HG02970 (cell line): ENCODE measurements around the gene PRR9.
A peak's percentile ranks its signal among the peaks of the same experiment; 100 is the strongest.
"Not testable (repeated sequence)": the region's sequence is repeated elsewhere in the genome, so short reads cannot be mapped to it uniquely, and the experiment has no call there.

Source experiments
- ATAC-seq: cut with Tn5 transposase; IDR thresholded peaks from one replicate; pipeline ENCODE4 v1.9.1; 2021; ENCODE audit warnings: mild to moderate bottlenecking, moderate library complexity, moderate number of reproducible peaks; ENCODE audit not compliant: unreplicated experiment, low FRiP score

PRR9 gene

GRCh38 chr1:153228491-153228890 lies 11.1 kb downstream of the PRR9 start:
- no peak for ATAC-seq

GRCh38 chr1:153229076-153229829 lies 11.9 kb downstream of the PRR9 start:
- not testable (repeated sequence) for ATAC-seq

GRCh38 chr1:153231363-153231762 lies 14.0 kb downstream of the PRR9 start:
- ATAC-seq: no peak

DNA sequence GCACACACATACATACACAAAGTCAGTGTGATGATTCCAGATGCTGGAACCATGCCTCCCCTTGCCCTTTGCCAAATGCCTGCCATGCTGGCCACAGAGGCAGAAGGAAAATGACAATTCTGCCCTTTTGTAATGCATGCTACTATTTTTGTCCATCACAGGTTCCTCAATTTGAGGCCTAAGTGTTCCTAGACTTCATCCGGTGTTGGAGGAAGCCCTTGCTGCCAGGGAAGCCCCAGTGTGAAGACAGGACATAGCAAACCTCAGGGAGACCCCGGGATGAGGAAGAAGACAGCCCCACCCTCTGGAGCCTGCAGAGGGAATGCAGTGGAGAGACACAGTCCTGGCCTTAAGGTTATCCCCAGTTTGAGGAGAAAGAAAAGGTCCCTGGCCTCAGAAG lies 14.4 kb downstream of the PRR9 start:
- ATAC-seq: no peak

GRCh38 chr1:153232553-153232952 lies 15.2 kb downstream of the PRR9 start:
- no peak for ATAC-seq

DNA sequence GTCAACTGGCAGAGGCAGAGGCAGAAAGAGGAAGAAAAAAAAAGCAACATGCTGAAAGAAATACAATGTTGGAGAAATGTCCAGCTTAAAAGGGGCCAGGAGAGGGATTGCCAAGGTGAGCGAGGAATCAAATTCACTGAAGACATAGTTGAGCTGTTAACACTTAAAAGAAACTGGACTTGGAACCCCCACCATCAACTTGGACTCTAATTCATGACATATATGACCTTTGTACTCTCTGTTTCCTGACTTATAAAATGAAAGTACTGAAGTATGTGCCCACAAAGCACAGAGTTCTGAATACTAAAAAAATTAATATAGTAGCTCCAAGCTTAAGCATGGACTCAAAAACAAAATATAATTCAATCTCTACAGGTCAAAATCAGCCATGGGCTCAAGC lies 16.1 kb downstream of the PRR9 start:
- ATAC-seq: no peak

DNA sequence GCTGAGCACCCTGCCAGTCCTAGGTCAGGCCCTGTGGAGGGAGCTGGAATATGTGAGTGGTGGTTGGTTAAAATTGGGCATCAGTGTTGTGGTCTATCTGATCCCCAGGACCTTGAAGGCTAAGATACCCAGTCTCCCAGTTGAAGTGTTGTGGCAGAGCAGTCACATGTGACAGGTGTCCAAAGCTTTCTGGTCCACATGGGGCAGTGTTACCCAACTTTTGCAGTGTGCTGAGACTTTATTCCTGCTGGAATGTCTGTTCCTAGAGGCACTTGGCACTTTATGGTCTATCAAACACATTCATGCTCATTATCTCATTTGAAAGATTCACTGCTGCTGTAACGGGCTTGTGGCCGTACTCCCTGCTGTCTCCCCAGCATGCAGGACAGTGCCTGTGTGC lies 21.1 kb downstream of the PRR9 start:
- no peak for ATAC-seq

DNA sequence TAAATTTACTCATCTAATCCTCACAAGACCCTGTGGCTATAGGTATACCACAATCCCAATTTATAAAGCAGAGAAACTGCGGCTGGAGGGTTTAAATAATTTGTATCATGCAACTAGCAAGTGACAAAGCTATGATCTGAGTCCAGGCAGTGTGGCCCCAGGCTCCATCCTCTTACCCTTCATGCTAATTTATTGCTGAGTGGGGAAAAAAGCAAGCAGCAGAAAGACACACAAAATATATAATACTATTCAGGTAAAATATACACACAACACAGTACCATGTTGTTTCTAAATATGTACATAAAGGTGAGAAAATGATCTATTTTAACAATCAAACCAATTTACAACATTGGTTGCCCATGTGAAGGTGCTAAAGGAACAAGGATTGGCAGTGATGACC lies 24.8 kb downstream of the PRR9 start:
- no peak for ATAC-seq

- ATAC-seq: no peak
These were observed 28.1 kb downstream of the PRR9 start for GRCh38 chr1:153245466-153245865.

DNA sequence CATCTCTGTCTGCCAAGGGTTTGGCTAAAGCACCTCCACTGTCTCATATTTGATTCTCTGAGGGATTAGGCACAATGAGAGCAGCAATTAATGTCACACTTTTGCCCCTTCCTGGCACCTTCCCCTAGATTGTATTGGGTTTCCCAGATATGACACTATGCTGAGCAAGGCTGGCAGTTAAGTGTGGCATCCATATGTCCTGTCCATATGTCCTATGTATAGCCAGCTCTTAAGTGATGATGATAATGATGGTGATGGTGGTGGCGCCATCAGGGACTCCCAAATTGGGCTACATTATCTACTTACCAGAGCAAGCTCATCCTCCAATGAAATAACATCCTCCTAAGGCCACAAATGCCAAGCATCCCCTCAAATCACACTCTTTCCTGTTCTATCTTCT lies 28.6 kb downstream of the PRR9 start:
- ATAC-seq: no peak

- ATAC-seq: no peak
These were observed 29.4 kb downstream of the PRR9 start for GRCh38 chr1:153246825-153247224.

DNA sequence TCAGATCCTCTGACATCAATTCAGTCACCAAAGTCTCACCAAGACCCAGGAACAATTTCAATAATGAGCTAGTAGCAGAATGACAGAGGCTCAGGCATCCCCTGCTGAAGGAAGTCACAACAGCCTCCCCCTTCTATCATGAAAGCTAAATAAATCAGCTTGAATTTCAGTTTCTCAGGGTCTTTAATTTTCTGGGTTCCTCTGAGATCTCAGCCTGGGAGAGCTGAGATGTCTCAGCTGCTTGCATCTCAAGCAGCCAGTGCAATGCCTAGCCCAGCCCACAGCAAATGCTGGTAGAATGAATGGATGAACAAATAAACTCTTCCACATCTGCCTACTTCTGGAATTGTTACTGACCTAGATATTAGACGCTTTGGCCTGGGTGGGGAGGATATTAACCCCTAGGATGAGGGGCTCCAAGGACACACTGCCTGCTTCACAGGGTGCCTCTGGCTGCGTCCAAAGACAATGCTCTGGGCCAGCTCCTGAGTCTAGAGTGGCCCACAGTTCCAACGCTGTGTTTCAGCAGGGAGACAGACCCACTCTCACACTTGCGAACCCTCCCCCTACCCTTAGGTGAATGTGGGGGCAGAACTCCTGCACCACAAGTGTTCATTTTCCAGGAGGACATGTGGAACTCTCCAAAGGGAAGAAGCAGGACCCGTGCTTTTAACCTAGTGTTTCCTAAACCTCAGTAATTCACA lies 30.9 kb downstream of the PRR9 start:
- ATAC-seq: no peak

- no peak for ATAC-seq
These were observed 32.8 kb downstream of the PRR9 start for GRCh38 chr1:153250166-153250565.

- ATAC-seq: no peak
These were observed 33.7 kb downstream of the PRR9 start for GRCh38 chr1:153251087-153251486.

DNA sequence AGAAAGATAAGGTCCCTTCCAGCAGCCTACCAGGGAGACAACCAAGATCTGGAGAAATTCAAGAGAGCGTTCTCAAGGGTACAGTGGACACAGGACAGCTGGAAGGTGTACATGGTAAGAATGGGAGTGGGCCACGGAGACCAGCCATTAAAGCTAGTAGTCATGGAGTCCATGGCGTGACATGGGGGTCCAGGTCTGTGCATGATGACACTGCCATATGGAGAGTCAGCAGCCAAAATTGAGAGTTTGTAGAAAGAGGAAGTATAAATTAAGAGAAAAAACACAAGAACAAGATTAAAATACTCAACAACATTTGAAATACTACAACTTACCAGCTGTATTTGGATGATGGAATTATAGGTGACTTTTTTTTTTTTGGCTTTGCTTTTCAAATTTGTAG lies 34.2 kb downstream of the PRR9 start:
- ATAC-seq: no peak

GRCh38 chr1:153251988-153252387 lies 34.6 kb downstream of the PRR9 start:
- no peak for ATAC-seq

DNA sequence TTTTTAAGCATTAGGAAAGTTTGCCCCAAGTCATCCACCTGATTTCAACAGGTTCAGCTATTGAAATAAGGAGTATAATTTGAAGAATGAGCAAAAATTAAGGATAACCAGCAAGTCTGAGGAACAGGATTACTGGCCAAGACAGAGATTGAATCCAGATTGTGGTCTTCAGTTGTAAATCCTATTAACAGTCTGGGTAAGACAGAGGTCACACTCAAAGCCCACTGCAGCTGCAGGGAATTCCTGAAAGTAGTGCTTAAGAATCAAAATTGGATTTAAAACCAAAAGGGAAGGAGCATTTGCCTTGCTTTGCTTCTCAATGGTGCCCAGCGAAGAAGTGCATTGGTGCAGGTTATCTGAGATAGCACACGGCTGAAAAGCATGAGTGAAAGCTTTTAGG lies 35.7 kb downstream of the PRR9 start:
- ATAC-seq: no peak

- ATAC-seq: peak; percentile 43
These were observed 36.3 kb downstream of the PRR9 start for GRCh38 chr1:153253693-153254092.

- no peak for ATAC-seq
These were observed 42.0 kb downstream of the PRR9 start, which contains the start of gene LORICRIN for GRCh38 chr1:153259387-153259786. LORICRIN (plus strand) TSS chr1:153259687; CDS start chr1:153260950, 1,263 bp downstream.

DNA sequence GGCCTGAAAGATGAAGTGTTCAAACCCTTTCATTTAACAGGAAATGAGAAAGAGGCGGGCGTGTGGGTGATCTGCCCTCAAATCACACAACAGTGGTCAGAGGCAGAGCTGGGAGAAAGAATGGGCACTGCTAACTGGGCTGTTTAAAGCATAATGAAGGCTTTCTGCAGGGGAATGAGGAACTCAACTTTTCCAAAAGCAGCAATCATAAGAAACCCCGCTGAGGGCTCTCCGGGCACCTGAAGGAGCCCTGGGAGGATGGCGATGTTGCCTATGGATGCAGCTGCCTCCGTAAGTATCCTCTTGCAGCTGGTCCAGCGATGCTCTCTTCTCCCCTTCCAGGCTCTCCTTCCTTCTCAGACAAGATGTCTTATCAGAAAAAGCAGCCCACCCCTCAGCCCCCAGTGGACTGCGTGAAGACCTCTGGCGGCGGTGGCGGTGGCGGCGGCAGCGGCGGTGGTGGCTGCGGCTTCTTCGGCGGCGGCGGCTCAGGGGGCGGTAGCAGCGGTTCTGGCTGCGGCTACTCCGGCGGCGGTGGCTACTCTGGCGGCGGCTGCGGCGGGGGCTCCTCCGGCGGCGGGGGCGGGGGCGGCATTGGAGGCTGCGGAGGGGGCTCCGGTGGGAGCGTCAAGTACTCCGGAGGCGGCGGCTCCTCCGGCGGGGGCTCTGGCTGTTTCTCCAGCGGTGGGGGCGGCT lies 43.3 kb downstream of the PRR9 start:
- ATAC-seq: no peak

DNA sequence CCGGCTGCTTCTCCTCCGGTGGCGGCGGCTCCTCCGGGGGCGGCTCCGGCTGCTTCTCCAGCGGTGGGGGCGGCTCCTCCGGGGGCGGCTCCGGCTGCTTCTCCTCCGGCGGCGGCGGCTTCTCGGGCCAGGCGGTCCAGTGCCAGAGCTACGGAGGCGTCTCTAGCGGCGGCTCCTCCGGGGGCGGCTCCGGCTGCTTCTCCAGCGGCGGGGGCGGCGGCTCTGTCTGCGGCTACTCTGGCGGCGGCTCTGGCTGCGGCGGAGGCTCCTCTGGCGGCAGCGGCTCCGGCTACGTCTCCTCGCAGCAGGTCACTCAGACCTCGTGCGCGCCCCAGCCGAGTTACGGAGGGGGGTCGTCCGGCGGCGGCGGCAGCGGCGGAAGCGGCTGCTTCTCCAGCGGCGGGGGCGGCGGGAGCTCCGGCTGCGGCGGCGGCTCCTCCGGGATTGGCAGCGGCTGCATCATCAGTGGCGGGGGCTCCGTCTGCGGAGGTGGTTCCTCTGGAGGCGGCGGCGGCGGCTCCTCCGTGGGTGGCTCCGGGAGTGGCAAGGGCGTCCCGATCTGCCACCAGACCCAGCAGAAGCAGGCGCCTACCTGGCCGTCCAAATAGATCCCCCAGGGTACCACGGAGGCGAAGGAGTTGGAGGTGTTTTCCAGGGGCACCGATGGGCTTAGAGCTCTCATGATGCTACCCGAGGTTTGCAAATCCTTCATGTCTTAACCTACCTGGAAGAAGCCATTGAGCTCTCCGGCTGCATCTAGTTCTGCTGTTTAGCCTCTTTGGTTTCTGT lies 44.1 kb downstream of the PRR9 start:
- no peak for ATAC-seq
